Measurements from ENCODE around the gene PDK2. TPM values are rescaled to one million over a fixed set of nuclear protein-coding genes. Genes with fewer than 3 reads are reported as not detected.

PDK2 gene
- total RNA-seq, 1 experiment from 2014 or later = 31.9 TPM

GRCh38 chr17:50070908-50071680 lies 24.1 kb upstream of the PDK2 start:
- H2AFZ ChIP-seq (ENCODE audit: low read length) = no peak overlapping the region
- H3K9ac ChIP-seq (ENCODE audit: low read length) = no peak overlapping the region
- intact Hi-C loops (cut with micrococcal nuclease) = no loop called here
- POLR2A ChIA-PET (ENCODE audit: unreplicated experiment) = no interaction called here
- no peaks in the 10 kb centered on the region for H3K9me2 ChIP-seq (replicated peaks; ENCODE audit: low read length)
- no peak overlapping the region for H3K4me2 ChIP-seq (ENCODE audit: low read length)
- ATAC-seq (no peak), DNase-seq (no peak)
- no peaks in the 10 kb centered on the region for H3K9me3 ChIP-seq (ENCODE audit: low read length)
- H3F3A ChIP-seq (ENCODE audit: low read length, unreplicated experiment) = peaks cover 8% of the 10 kb centered on the region
- H3K4me3 ChIP-seq (ENCODE audit: low read length) = no peak overlapping the region
- TF ChIP-seq EZH2phosphoT487 (IDR thresholded peaks at IDR 0.05; ENCODE audit: borderline replicate concordance, low read length) (no peak), CTCF (conservative IDR thresholded peaks at IDR 0.05; ENCODE audit: low read depth, low read length) (no peak), EZH2 (IDR thresholded peaks at IDR 0.05; ENCODE audit: low read length, unreplicated experiment) (no peak)
- no TSS peak for BruUV-seq (replicated peaks)
- H3K27ac ChIP-seq (ENCODE audit: low read length) = no peak overlapping the region
- CTCF ChIA-PET = no interaction called here
- H3K27me3 ChIP-seq (ENCODE audit: low read length) = no peaks in the 10 kb centered on the region
- peaks cover 55% of the 10 kb centered on the region for H3K79me2 ChIP-seq (ENCODE audit: low read length)
- H3K36me3 ChIP-seq (ENCODE audit: low read depth, low read length) = peaks cover 92% of the 10 kb centered on the region
- H4K20me1 ChIP-seq (ENCODE audit: low read length) = no peaks in the 10 kb centered on the region
- peaks cover 13% of the 10 kb centered on the region for H3K4me1 ChIP-seq (ENCODE audit: insufficient read depth, low read length)

- no TSS peak for BruUV-seq (replicated peaks)
- ChIA-PET CTCF (no interaction called here), POLR2A (ENCODE audit: unreplicated experiment) (no interaction called here)
- Histone ChIP-seq H3F3A (ENCODE audit: low read length, unreplicated experiment) (peaks cover 8% of the 10 kb centered on the region), H2AFZ (ENCODE audit: low read length) (no peak overlapping the region), H4K20me1 (ENCODE audit: low read length) (no peaks in the 10 kb centered on the region), H3K9me3 (ENCODE audit: low read length) (no peaks in the 10 kb centered on the region), H3K9ac (ENCODE audit: low read length) (no peak overlapping the region), H3K9me2 (replicated peaks; ENCODE audit: low read length) (no peaks in the 10 kb centered on the region), H3K27ac (ENCODE audit: low read length) (no peak overlapping the region), H3K4me3 (ENCODE audit: low read length) (no peak overlapping the region), H3K4me2 (ENCODE audit: low read length) (no peak overlapping the region), H3K27me3 (ENCODE audit: low read length) (no peaks in the 10 kb centered on the region), H3K36me3 (ENCODE audit: low read depth, low read length) (peaks cover 92% of the 10 kb centered on the region), H3K79me2 (ENCODE audit: low read length) (peaks cover 49% of the 10 kb centered on the region), H3K4me1 (ENCODE audit: insufficient read depth, low read length) (peaks cover 7% of the 10 kb centered on the region)
- TF ChIP-seq EZH2 (IDR thresholded peaks at IDR 0.05; ENCODE audit: low read length, unreplicated experiment) (no peak), EZH2phosphoT487 (IDR thresholded peaks at IDR 0.05; ENCODE audit: borderline replicate concordance, low read length) (no peak), CTCF (conservative IDR thresholded peaks at IDR 0.05; ENCODE audit: low read depth, low read length) (no peak)
- intact Hi-C loops (cut with micrococcal nuclease) = no loop called here
- no peak for DNase-seq
- no peak for ATAC-seq
These were observed 23.5 kb upstream of the PDK2 start for GRCh38 chr17:50071692-50072091.

- peaks cover 2% of the 10 kb centered on the region for H3K4me1 ChIP-seq (ENCODE audit: insufficient read depth, low read length)
- peak; percentile 5; the same call in 1 of the 2 replicates for ATAC-seq
- intact Hi-C loops (cut with micrococcal nuclease) = no loop called here
- no peaks in the 10 kb centered on the region for H3K9me2 ChIP-seq (replicated peaks; ENCODE audit: low read length)
- no peaks in the 10 kb centered on the region for H3K27me3 ChIP-seq (ENCODE audit: low read length)
- H3K4me3 ChIP-seq (ENCODE audit: low read length) = no peak overlapping the region
- H3K79me2 ChIP-seq (ENCODE audit: low read length) = peaks cover 45% of the 10 kb centered on the region
- peaks cover 8% of the 10 kb centered on the region for H3F3A ChIP-seq (ENCODE audit: low read length, unreplicated experiment)
- H3K36me3 ChIP-seq (ENCODE audit: low read depth, low read length) = peaks cover 92% of the 10 kb centered on the region
- no peak overlapping the region for H2AFZ ChIP-seq (ENCODE audit: low read length)
- H3K9me3 ChIP-seq (ENCODE audit: low read length) = no peaks in the 10 kb centered on the region
- CTCF ChIA-PET = no interaction called here
- no TSS peak for BruUV-seq (replicated peaks)
- H3K9ac ChIP-seq (ENCODE audit: low read length) = no peak overlapping the region
- no peak for TF ChIP-seq EZH2 (IDR thresholded peaks at IDR 0.05; ENCODE audit: low read length, unreplicated experiment)
- no peak for TF ChIP-seq CTCF (conservative IDR thresholded peaks at IDR 0.05; ENCODE audit: low read depth, low read length)
- no peak for TF ChIP-seq EZH2phosphoT487 (IDR thresholded peaks at IDR 0.05; ENCODE audit: borderline replicate concordance, low read length)
- no peak for DNase-seq
- POLR2A ChIA-PET (ENCODE audit: unreplicated experiment) = no interaction called here
- H4K20me1 ChIP-seq (ENCODE audit: low read length) = no peaks in the 10 kb centered on the region
- H3K4me2 ChIP-seq (ENCODE audit: low read length) = no peak overlapping the region
- no peak overlapping the region for H3K27ac ChIP-seq (ENCODE audit: low read length)
These were observed 23.0 kb upstream of the PDK2 start for GRCh38 chr17:50072130-50072529.
